ENCODE measurements around the gene LNP1. TPM values are rescaled to one million over a fixed set of nuclear protein-coding genes. Genes with fewer than 3 reads are reported as not detected.
A peak's percentile ranks its signal among the peaks of the same experiment; 100 is the strongest.

Gene LNP1
- total and polyA plus RNA-seq, 2 of the 13 experiments (the other 11 are each of a cell fraction or from before 2014, with no cell fraction given): 3.6 to 7.0 TPM

- peaks cover 28% of the 10 kb centered on the region for H4K20me1 ChIP-seq (ENCODE audit: insufficient read depth, low read length)
- no peaks in the 10 kb centered on the region; a peak in 1 of 5 replicates for H3K36me3 ChIP-seq (replicated peaks in 1 of 2; ENCODE audit: control insufficient read depth in 1 of 2, insufficient read depth in 2 of 2, low read length in 2 of 2)
- H3K4me1 ChIP-seq (ENCODE audit: insufficient read depth, low read length): peaks cover 54% of the 10 kb centered on the region
- no peak overlapping the region for H2AFZ ChIP-seq (ENCODE audit: low read length)
- H3K27ac ChIP-seq (ENCODE audit: extremely low read length, insufficient read depth, low read length): peak overlapping the region; percentile 93
- DNase-seq (ENCODE audit: low spot score): no peak
- peak overlapping the region; percentile 91 for H3K9ac ChIP-seq (ENCODE audit: insufficient read depth, low read depth, low read length)
- no peaks in the 10 kb centered on the region; a peak in 1 of 5 replicates for H3K27me3 ChIP-seq (ENCODE audit: control insufficient read depth in 1 of 2, insufficient read depth in 2 of 2, low read length in 2 of 2)
- CTCF ChIA-PET (ENCODE audit: low intra/inter-chr PET ratio, low total read pairs): no interaction called here
- H3K4me2 ChIP-seq (ENCODE audit: low read depth, low read length): peak overlapping the region; percentile 87
- no peak for FAIRE-seq
- in situ Hi-C loops (cut with HindIII; ENCODE audit: extremely low pct_ligation_motif_present, low pct_unique_long_range_greater_than_20kb) (no loop called here), intact Hi-C loops (cut with micrococcal nuclease; ENCODE audit: unreplicated experiment) (loop anchor here (2.0 to 10.0 kb wide), 2 partner anchors 67 to 327 kb away; partner anchors contain the start of gene NIT2)
- POLR2A ChIA-PET: interaction anchor here (0.6 to 3.7 kb wide), 26 partner anchors 10 to 584 kb away, joined by 3 to 44 read pairs (median 4); partner anchors contain the start of genes CMSS1, NIT2, TBC1D23 and TFG
- H3K9me3 ChIP-seq (ENCODE audit: low read length): no peaks in the 10 kb centered on the region
- peak; percentile 14 for ATAC-seq
- H3K79me2 ChIP-seq (ENCODE audit: insufficient read depth, low read length): peaks cover 85% of the 10 kb centered on the region
- H3K4me3 ChIP-seq (replicated peaks in 1 of 3; ENCODE audit: insufficient read depth in 1 of 3, low read depth in 2 of 3, low read length in 3 of 3): peak overlapping the region; percentile 56 to 99 (median 96)
- WGBS (ENCODE audit: low lambda C conversion rate): 3% methylated on average over 23 of the region's 23 CpGs
- BruUV-seq (replicated peaks): TSS peak; percentile 83
- TF ChIP-seq ZNF598 (CRISPR knock-in tag; IDR thresholded peaks at IDR 0.05; ENCODE audit: borderline replicate concordance): 0 out of 2 replicates have a peak, but pooled peaks have one; percentile 44
- TF ChIP-seq, protein P1, sequence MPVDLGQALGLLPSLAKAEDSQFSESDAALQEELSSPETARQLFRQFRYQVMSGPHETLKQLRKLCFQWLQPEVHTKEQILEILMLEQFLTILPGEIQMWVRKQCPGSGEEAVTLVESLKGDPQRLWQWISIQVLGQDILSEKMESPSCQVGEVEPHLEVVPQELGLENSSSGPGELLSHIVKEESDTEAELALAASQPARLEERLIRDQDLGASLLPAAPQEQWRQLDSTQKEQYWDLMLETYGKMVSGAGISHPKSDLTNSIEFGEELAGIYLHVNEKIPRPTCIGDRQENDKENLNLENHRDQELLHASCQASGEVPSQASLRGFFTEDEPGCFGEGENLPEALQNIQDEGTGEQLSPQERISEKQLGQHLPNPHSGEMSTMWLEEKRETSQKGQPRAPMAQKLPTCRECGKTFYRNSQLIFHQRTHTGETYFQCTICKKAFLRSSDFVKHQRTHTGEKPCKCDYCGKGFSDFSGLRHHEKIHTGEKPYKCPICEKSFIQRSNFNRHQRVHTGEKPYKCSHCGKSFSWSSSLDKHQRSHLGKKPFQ (CRISPR knock-in tag; IDR thresholded peaks at IDR 0.05; ENCODE audit: insufficient replicate concordance): peak; percentile 49
- peak; percentile 57; the same call in 1 of the 2 replicates for TF ChIP-seq RBFOX2 (IDR thresholded peaks at IDR 0.05; ENCODE audit: low read depth, low read length)
- TF ChIP-seq E2F1 (CRISPR knock-in tag; IDR thresholded peaks at IDR 0.05): 0 out of 2 replicates have a peak, but pooled peaks have one; percentile 3
- TF ChIP-seq EZH2 (conservative IDR thresholded peaks at IDR 0.05; ENCODE audit: low read depth, low read length): no peak
- TF ChIP-seq KMT2B (CRISPR knock-in tag; IDR thresholded peaks at IDR 0.05): no peak
- TF ChIP-seq KDM5A (IDR thresholded peaks at IDR 0.05; ENCODE audit: borderline replicate concordance, low read length): no peak
- 0 out of 2 replicates have a peak, but pooled peaks have one; percentile 23 for TF ChIP-seq ZNF30 (CRISPR knock-in tag; IDR thresholded peaks at IDR 0.05)
- no peak for TF ChIP-seq MEIS2 (CRISPR knock-in tag; IDR thresholded peaks at IDR 0.05)
- peak; percentile 18; the same call in 1 of the 2 replicates for TF ChIP-seq ZNF589 (CRISPR knock-in tag; conservative IDR thresholded peaks at IDR 0.05)
- TF ChIP-seq ZNF124 (CRISPR knock-in tag; IDR thresholded peaks at IDR 0.05): 0 out of 2 replicates have a peak, but pooled peaks have one; percentile 4
- no peak for TF ChIP-seq ZNF180 (CRISPR knock-in tag; IDR thresholded peaks at IDR 0.05; ENCODE audit: borderline replicate concordance, low read depth)
- TF ChIP-seq SIN3A (IDR thresholded peaks at IDR 0.05; ENCODE audit: borderline replicate concordance, low read depth, low read length): 0 out of 2 replicates have a peak, but pooled peaks have one; percentile 13
- TF ChIP-seq ZNF251 (CRISPR knock-in tag; IDR thresholded peaks at IDR 0.05): no peak
- TF ChIP-seq MIXL1 (CRISPR knock-in tag; IDR thresholded peaks at IDR 0.05): no peak
- 0 out of 2 replicates have a peak, but pooled peaks have one; percentile 2 for TF ChIP-seq SMAD3 (CRISPR knock-in tag; IDR thresholded peaks at IDR 0.05)
- no peak for TF ChIP-seq KDM4B (CRISPR knock-in tag; IDR thresholded peaks at IDR 0.05)
- TF ChIP-seq ZNF780A (CRISPR knock-in tag; IDR thresholded peaks at IDR 0.05): 0 out of 2 replicates have a peak, but pooled peaks have one; percentile 2
- no peak for TF ChIP-seq ZNF296 (CRISPR knock-in tag; conservative IDR thresholded peaks at IDR 0.05)
- TF ChIP-seq MYNN (CRISPR knock-in tag; IDR thresholded peaks at IDR 0.05; ENCODE audit: low read depth): peak; percentile 20; the same call in 1 of the 2 replicates
- TF ChIP-seq ZZZ3 (CRISPR knock-in tag; IDR thresholded peaks at IDR 0.05; ENCODE audit: borderline replicate concordance): no peak
- no peak for TF ChIP-seq RFX3 (CRISPR knock-in tag; IDR thresholded peaks at IDR 0.05)
- TF ChIP-seq ZNF792 (CRISPR knock-in tag; IDR thresholded peaks at IDR 0.05): 0 out of 2 replicates have a peak, but pooled peaks have one; percentile 19
- TF ChIP-seq ZNF33A (CRISPR knock-in tag; IDR thresholded peaks at IDR 0.05; ENCODE audit: borderline replicate concordance): 0 out of 2 replicates have a peak, but pooled peaks have one; percentile 18
Observed at GRCh38 chr3:100401674-100402041, 319 bp downstream of the LNP1 start.
